Activated T-helper 1 cell treated with anti-CD3 and anti-CD28 coated beads, Interleukin-2, amount 50 U/mL, for 16 hours (primary cell): ENCODE data around the gene ASGR2.
"Not testable (repeated sequence)": the region's sequence is repeated elsewhere in the genome, so short reads cannot be mapped to it uniquely, and the experiment has no call there.

Experiments
- DNase-seq, 2 donors: peaks; one replicate each; pipeline ENCODE4 v3.0.0-alpha.2; 2020; ENCODE audit warnings: low read depth in 1 of 2, low spot score in 1 of 2

The ASGR2 gene

GRCh38 chr17:7126386-7126785 lies 11.8 kb upstream of the ASGR2 start:
- not testable (repeated sequence) for DNase-seq

DNA sequence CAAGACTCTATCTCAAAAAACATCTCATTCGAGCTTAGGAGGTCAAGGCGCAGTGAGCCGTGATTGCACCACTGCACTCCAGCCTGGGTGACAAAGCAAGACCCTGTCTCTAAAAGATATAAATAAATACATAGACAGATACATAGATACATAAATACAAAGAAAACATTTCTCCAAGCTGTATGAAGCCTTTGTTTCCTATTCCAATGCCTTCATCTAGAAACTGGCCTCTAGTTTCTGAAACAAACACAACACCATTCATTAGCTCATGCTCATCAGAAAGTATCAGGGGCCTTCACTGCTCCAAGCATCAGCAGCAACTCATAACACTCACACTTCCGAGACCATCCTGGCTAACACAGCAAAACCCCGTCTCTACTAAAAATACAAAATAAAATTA lies 10.3 kb upstream of the ASGR2 start:
- no peak for DNase-seq

DNA sequence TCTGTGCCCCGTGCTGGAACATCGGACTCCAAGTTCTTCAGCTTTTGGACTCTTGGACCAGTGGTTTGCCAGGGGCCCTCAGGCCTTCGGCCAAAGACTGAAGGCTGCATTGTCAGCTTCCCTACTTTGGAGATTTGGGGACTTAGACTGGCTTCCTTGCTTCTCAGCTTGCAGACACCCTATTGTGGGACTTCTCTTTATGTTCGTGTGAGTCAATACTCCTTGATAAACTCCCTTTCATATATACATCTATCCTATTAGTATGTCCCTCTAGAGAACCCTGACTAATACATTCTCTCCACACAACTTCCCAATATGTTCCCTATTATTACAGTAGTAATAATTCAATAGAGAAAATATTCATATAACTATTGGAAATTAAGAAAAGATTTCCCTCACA lies 9.2 kb upstream of the ASGR2 start:
- DNase-seq, result no peak

GRCh38 chr17:7122381-7122780 lies 7.8 kb upstream of the ASGR2 start:
- DNase-seq, result no peak

DNA sequence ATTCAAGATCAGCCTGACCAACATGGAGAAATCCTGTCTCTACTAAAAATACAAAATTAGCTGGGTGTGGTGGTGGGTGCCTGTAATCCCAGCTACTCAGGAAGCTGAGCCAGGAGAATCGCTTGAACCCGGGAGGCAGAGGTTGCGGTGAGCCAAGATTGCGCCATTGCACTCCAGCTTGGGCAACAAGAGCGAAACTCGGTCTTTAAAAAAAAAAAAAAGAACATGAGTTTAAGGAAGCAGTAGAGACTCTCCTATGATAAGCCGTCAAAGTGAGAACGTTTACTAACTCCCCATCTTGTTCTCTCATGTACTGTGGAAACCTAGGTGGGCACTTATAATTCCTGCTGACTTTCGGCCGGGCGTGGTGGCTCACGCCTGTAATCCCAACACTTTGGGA lies 6.0 kb upstream of the ASGR2 start:
- DNase-seq, result not testable (repeated sequence)

- DNase-seq, result no peak
Observed at GRCh38 chr17:7120123-7120522, 5.5 kb upstream of the ASGR2 start.

DNA sequence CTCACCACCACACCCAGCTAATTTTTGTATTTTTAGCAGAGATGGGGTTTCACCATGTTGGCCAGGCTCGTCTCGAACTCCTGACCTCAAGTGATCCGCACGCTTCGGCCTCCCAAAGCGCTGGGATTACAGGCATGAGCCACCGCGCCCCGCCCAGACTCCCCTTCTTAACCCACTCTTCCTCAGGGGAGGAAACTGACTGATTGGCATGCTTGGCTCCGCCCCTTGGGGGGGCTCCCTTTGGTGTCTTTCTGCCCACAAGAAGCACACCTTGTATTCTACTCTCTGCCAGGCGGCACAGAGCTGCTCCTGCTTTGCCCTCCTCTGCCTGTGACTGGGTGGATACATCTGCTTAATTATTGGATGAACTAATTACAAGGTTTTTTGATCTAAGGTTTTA lies 4.7 kb upstream of the ASGR2 start:
- no peak for DNase-seq

GRCh38 chr17:7114875-7115614 lies 423 bp upstream of the ASGR2 start:
- no peak for DNase-seq

DNA sequence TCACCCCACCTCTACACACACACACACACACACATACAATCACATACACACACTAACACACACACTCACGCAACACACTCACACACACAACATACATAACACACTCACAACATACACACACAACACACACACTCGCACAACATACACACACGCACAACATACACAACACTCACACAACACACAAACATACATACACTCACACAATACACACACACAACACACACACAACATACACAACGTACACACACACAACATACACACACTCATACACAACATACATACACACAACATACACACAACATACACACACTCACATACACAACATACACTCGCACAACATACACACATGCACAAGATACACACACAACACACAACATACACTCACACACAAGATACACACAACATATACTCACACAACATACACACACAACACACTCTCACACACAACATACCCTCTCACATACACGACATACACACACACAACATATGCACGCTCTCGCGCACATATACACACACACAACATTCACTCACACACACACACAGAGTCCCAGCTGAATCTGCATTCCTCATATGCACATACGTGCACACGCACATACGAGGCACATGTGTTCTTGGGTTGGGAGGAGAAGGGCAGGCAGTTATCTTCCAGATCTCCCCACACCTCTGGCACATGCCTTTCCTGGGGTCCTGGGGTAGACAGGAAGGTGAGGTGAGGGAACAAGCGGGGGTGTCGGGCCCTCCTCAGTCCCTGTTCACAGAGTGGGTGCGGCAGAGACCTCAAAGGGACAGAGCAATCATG lies 1.1 kb downstream of the ASGR2 start:
- no peak for DNase-seq

DNA sequence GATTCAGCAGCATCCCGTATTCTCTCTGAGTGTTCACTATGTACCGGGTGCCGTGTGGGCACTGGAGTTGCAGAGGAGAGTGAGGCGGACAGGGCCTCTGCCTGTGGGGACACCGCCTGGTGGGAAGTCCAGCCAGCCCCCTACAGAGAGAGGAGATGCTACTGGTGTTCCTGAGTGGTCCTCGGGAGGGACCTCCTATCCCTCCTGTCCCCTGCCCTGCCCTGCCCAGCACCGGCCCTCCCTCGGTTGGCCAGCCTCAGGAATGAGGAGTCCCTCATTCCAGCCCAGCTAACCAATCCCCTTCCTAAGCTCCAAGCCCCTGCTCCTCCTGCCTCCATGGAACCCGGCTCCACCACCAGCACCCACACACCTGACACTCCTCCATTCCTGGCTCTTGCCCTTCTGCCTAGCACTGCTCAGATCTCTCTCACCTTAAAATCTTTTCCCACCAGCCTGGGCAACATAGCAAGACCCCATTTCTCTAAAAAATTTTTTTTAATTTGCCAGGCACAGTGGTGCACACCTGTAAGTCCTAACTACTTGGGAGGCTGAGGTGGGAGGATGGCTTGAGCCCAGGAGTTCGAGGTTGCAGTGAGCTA lies 2.0 kb downstream of the ASGR2 start:
- DNase-seq, result no peak

DNA sequence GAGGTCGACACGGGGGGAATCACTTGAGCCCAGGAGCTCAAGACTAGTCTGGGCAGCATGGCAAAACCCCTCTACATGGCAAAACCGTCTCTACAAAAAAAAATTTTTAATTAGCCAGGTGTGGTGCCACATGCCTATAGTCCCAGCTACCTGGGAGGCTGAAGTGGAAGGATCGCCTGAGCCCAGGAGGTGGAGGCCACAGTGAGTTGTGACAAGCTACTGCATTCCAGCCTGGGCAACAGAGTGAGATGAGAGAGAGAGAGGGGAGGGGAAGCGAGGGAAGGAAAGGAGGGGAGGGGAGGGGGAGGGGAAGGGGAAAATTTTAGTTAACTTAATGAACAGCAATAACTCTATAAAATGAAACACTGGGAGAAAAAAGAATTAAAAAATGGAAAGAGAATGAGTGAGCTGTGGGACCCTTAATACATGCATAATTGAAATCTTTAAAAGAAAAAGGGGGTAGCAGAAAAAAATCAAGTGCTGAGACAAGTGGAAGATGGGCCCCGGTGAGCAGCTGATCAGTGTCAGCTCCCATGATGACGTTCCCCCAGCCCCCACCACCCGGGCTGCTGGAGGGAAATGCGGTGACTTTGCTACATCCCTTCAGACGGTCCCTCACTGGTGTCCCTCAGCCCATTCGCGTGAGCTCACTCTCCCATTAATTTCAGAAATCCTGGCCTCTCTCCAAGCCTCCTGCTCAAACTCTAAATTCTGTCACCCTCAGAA lies 2.7 kb downstream of the ASGR2 start:
- no peak for DNase-seq

- no peak for DNase-seq
Observed at GRCh38 chr17:7110617-7111306, 3.9 kb downstream of the ASGR2 start.

- no peak for DNase-seq
Observed at GRCh38 chr17:7109461-7110322, 4.9 kb downstream of the ASGR2 start.

- DNase-seq, result no peak
Observed at GRCh38 chr17:7108981-7109380, 5.6 kb downstream of the ASGR2 start.

DNA sequence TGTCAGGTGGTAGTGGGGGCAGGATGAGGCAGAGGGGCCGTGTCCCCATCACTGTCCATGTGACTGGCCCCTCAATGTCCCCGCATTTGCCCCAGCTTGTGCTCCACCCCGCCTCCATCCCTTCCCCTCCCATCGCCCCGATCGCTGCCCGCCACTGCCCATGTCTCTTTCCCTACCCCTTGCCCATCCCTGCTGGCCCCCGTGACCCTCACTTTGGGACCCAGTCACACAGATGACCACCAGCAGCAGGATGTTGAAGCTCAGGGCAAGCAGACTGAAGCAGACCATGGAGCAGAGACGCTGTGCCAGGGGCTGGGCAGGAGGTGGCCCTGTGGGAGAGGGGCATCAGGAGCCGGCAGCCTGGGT lies 6.1 kb downstream of the ASGR2 start:
- no peak for DNase-seq

DNA sequence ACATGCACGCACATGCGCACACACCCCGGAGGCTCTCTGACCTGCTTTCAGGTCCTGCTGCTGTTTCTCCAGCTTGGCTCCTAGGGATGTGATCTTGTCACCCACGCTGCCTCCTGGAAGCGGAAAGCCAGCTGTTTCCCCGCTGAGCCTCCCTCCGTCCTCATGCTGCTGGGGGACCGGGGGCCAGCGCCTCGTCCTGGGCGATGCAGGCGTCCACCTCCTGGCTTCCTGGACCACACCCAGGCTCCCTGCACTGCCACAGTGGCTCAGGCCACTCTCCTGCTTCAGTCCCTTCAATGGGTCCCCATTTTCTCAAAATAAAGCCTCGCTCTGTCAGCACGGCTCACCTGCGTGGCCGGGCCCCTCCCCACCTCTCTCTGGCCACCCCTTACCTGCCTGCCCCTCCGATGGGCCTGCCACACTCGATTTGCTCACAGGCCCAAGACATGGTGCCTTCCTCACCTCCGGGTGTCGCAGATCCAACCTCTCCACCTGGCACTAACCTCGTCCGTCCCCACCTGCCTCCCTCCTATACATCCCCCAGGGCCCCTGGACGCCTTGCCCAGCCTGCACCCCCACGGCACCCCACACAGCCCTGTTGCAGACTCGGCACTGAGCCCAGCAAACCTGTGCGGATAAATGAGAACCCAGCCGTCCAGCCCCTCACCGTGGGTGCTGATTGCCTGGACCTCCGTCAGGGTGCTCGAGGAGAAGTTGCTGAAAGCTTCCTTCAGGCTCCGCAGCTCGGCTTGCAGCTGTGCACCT lies 6.6 kb downstream of the ASGR2 start:
- no peak for DNase-seq

- DNase-seq, result no peak
Observed at GRCh38 chr17:7107012-7107754, 7.4 kb downstream of the ASGR2 start.

DNA sequence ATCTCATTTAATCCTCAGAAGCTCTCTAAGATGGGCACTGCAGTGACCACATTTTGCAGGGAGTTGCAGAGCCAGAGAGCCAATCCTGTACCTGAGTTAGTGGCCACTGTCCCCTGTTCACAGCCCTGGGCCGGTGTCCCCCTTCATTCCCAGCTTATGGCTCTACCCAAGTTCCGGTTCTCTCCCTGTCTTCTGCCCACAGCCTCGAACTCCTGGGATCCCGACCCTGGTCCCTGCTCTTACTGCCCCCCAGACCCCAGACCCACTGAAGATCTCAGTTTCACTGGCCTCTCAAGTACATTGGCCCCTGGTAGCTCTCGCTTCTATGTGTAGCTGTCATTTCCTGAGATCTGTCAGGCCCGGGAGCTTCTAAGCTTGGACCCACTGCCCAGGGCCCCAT lies 12.2 kb downstream of the ASGR2 start:
- DNase-seq, result no peak

GRCh38 chr17:7101531-7101930 lies 13.1 kb downstream of the ASGR2 start:
- no peak for DNase-seq
